Measurements from ENCODE around the gene HPCAL1.

HPCAL1 gene

GRCh38 chr2:10332402-10333246 is 29.9 kb downstream of the HPCAL1 start:
- in situ Hi-C loops (cut with MboI; ENCODE audit: low sequenced_read_pairs): no loop called here

GRCh38 chr2:10333247-10333613 is 30.5 kb downstream of the HPCAL1 start:
- in situ Hi-C loops (cut with MboI; ENCODE audit: low sequenced_read_pairs): no loop called here

- in situ Hi-C loops (cut with MboI; ENCODE audit: low sequenced_read_pairs): no loop called here
Observed at GRCh38 chr2:10333966-10334365, 31.3 kb downstream of the HPCAL1 start.

GRCh38 chr2:10335046-10335840 is 32.5 kb downstream of the HPCAL1 start:
- in situ Hi-C loops (cut with MboI; ENCODE audit: low sequenced_read_pairs): no loop called here

GRCh38 chr2:10336283-10336682 is 33.6 kb downstream of the HPCAL1 start:
- in situ Hi-C loops (cut with MboI; ENCODE audit: low sequenced_read_pairs): no loop called here

GRCh38 chr2:10337449-10338269 is 35.0 kb downstream of the HPCAL1 start:
- in situ Hi-C loops (cut with MboI; ENCODE audit: low sequenced_read_pairs): no loop called here

- in situ Hi-C loops (cut with MboI; ENCODE audit: low sequenced_read_pairs): no loop called here
Observed at GRCh38 chr2:10338270-10339188, 35.8 kb downstream of the HPCAL1 start.

- in situ Hi-C loops (cut with MboI; ENCODE audit: low sequenced_read_pairs): no loop called here
Observed at GRCh38 chr2:10339647-10340592, 37.2 kb downstream of the HPCAL1 start.

- in situ Hi-C loops (cut with MboI; ENCODE audit: low sequenced_read_pairs): no loop called here
Observed at GRCh38 chr2:10340593-10340975, 37.9 kb downstream of the HPCAL1 start.

GRCh38 chr2:10341193-10341592 is 38.5 kb downstream of the HPCAL1 start:
- in situ Hi-C loops (cut with MboI; ENCODE audit: low sequenced_read_pairs): no loop called here

GRCh38 chr2:10342245-10342951 is 39.7 kb downstream of the HPCAL1 start:
- in situ Hi-C loops (cut with MboI; ENCODE audit: low sequenced_read_pairs): no loop called here

- in situ Hi-C loops (cut with MboI; ENCODE audit: low sequenced_read_pairs): no loop called here
Observed at GRCh38 chr2:10343191-10343590, 40.5 kb downstream of the HPCAL1 start.

- in situ Hi-C loops (cut with MboI; ENCODE audit: low sequenced_read_pairs): no loop called here
Observed at GRCh38 chr2:10343658-10344057, 41.0 kb downstream of the HPCAL1 start.

GRCh38 chr2:10344105-10345066 is 41.7 kb downstream of the HPCAL1 start:
- in situ Hi-C loops (cut with MboI; ENCODE audit: low sequenced_read_pairs): no loop called here

GRCh38 chr2:10345126-10345525 is 42.4 kb downstream of the HPCAL1 start:
- in situ Hi-C loops (cut with MboI; ENCODE audit: low sequenced_read_pairs): no loop called here

GRCh38 chr2:10345813-10346212 is 43.1 kb downstream of the HPCAL1 start:
- in situ Hi-C loops (cut with MboI; ENCODE audit: low sequenced_read_pairs): no loop called here

GRCh38 chr2:10346929-10347561 is 44.3 kb downstream of the HPCAL1 start:
- in situ Hi-C loops (cut with MboI; ENCODE audit: low sequenced_read_pairs): no loop called here

Data from hTERT RPE-1 (cell line).